Activated T-helper 17 cell treated with anti-CD3 and anti-CD28 coated beads, Interleukin-2, amount 50 U/mL, for 72 hours (primary cell): ENCODE data around the gene FBXL14. TPM values are rescaled to one million over a fixed set of nuclear protein-coding genes. Genes with fewer than 3 reads are reported as not detected.
A peak's percentile ranks its signal among the peaks of the same experiment; 100 is the strongest.

ENCODE experiments used
- ATAC-seq: fragments of 150-1000 bp; cut with Tn5 transposase; replicated peaks from 2 replicates; pipeline ENCODE4 v1.10.0; 2021; ENCODE audit warnings: mild to moderate bottlenecking, moderate library complexity
- H3K27ac Mint-ChIP-seq: one replicate; pipeline ENCODE4 v1.8.0; 2022; ENCODE audit warnings: mixed read lengths
- H3K27me3 Mint-ChIP-seq: one replicate; pipeline ENCODE4 v1.8.0; 2022; ENCODE audit warnings: mixed read lengths
- H3K36me3 Mint-ChIP-seq: one replicate; pipeline ENCODE4 v1.8.0; 2022; ENCODE audit warnings: low read depth, mild to moderate bottlenecking, mixed read lengths
- H3K4me1 Mint-ChIP-seq: one replicate; pipeline ENCODE4 v1.8.0; 2022; ENCODE audit warnings: mixed read lengths
- H3K4me3 Mint-ChIP-seq: one replicate; pipeline ENCODE4 v1.8.0; 2022; ENCODE audit warnings: mild to moderate bottlenecking, mixed read lengths
- H3K9me3 Mint-ChIP-seq: one replicate; pipeline ENCODE4 v1.8.0; 2022; ENCODE audit warnings: mixed read lengths
- total RNA-seq, 2 donors: library from RNA; stranded (reverse); gene quantifications; one replicate each; pipeline ENCODE4 v1.2.3, GENCODE V29; 2022

The FBXL14 gene
- total RNA-seq, 2 donors from 2014 or later = 22.2 to 29.8 TPM

GRCh38 chr12:1593174-1594005 lies 991 bp downstream of the FBXL14 start:
- peak overlapping the region; percentile 89 for H3K27ac Mint-ChIP-seq
- H3K36me3 Mint-ChIP-seq = peaks cover 46% of the 10 kb centered on the region

GRCh38 chr12:1592444-1593173 lies 1.8 kb downstream of the FBXL14 start:
- peak; percentile 61 for ATAC-seq
- Mint-ChIP-seq H3K4me1 (peaks cover 39% of the 10 kb centered on the region), H3K27ac (peak overlapping the region; percentile 89), H3K27me3 (no peaks in the 10 kb centered on the region), H3K9me3 (no peaks in the 10 kb centered on the region), H3K4me3 (peak overlapping the region; percentile 96), H3K36me3 (peaks cover 53% of the 10 kb centered on the region)

More at GRCh38 chr12:1593174-1594005, 991 bp downstream of the FBXL14 start:
- no peaks in the 10 kb centered on the region for H3K27me3 Mint-ChIP-seq
- peak; percentile 18 for ATAC-seq
- peak overlapping the region; percentile 96 for H3K4me3 Mint-ChIP-seq
- H3K9me3 Mint-ChIP-seq = no peaks in the 10 kb centered on the region
- peaks cover 35% of the 10 kb centered on the region for H3K4me1 Mint-ChIP-seq

GRCh38 chr12:1591543-1591942 lies 2.8 kb downstream of the FBXL14 start:
- H3K36me3 Mint-ChIP-seq = peaks cover 60% of the 10 kb centered on the region
- H3K27ac Mint-ChIP-seq = peak overlapping the region; percentile 89
- H3K9me3 Mint-ChIP-seq = no peaks in the 10 kb centered on the region
- no peaks in the 10 kb centered on the region for H3K27me3 Mint-ChIP-seq
- peaks cover 39% of the 10 kb centered on the region for H3K4me1 Mint-ChIP-seq
- peak overlapping the region; percentile 96 for H3K4me3 Mint-ChIP-seq
- ATAC-seq = no peak

GRCh38 chr12:1591034-1591433 lies 3.3 kb downstream of the FBXL14 start:
- peak; percentile 30 for ATAC-seq
- peak overlapping the region; percentile 89 for H3K27ac Mint-ChIP-seq
- no peaks in the 10 kb centered on the region for H3K27me3 Mint-ChIP-seq
- peaks cover 39% of the 10 kb centered on the region for H3K4me1 Mint-ChIP-seq
- H3K9me3 Mint-ChIP-seq = no peaks in the 10 kb centered on the region
- H3K36me3 Mint-ChIP-seq = peaks cover 62% of the 10 kb centered on the region
- peak overlapping the region; percentile 96 for H3K4me3 Mint-ChIP-seq

- Mint-ChIP-seq H3K4me1 (peaks cover 33% of the 10 kb centered on the region), H3K27ac (peak overlapping the region; percentile 89), H3K36me3 (peaks cover 62% of the 10 kb centered on the region), H3K27me3 (no peaks in the 10 kb centered on the region), H3K4me3 (peak overlapping the region; percentile 96), H3K9me3 (no peaks in the 10 kb centered on the region)
- ATAC-seq = no peak
Measured at GRCh38 chr12:1590221-1590979, 4.0 kb downstream of the FBXL14 start.

GRCh38 chr12:1588575-1588947 lies 5.8 kb downstream of the FBXL14 start:
- peaks cover 27% of the 10 kb centered on the region for H3K4me1 Mint-ChIP-seq
- peak overlapping the region; percentile 53 for H3K4me3 Mint-ChIP-seq
- no peaks in the 10 kb centered on the region for H3K27me3 Mint-ChIP-seq
- no peak for ATAC-seq
- no peaks in the 10 kb centered on the region for H3K9me3 Mint-ChIP-seq
- H3K27ac Mint-ChIP-seq = peak overlapping the region; percentile 32
- peaks cover 54% of the 10 kb centered on the region for H3K36me3 Mint-ChIP-seq

- ATAC-seq = no peak
- peaks cover 31% of the 10 kb centered on the region for H3K4me1 Mint-ChIP-seq
- peak overlapping the region; percentile 32 for H3K27ac Mint-ChIP-seq
- H3K36me3 Mint-ChIP-seq = peaks cover 51% of the 10 kb centered on the region
- H3K9me3 Mint-ChIP-seq = no peaks in the 10 kb centered on the region
- peak overlapping the region; percentile 53 for H3K4me3 Mint-ChIP-seq
- H3K27me3 Mint-ChIP-seq = no peaks in the 10 kb centered on the region
Measured at GRCh38 chr12:1587927-1588574, 6.3 kb downstream of the FBXL14 start.

- Mint-ChIP-seq H3K9me3 (no peaks in the 10 kb centered on the region), H3K27ac (no peak overlapping the region), H3K27me3 (no peaks in the 10 kb centered on the region), H3K4me3 (no peak overlapping the region), H3K4me1 (peaks cover 15% of the 10 kb centered on the region), H3K36me3 (peaks cover 22% of the 10 kb centered on the region)
- ATAC-seq = no peak
Measured at GRCh38 chr12:1584326-1584725, 10.1 kb downstream of the FBXL14 start.

GRCh38 chr12:1583421-1584078 lies 10.8 kb downstream of the FBXL14 start:
- peak; percentile 81 for ATAC-seq

GRCh38 chr12:1582709-1583050 lies 11.7 kb downstream of the FBXL14 start:
- H3K36me3 Mint-ChIP-seq = peaks cover 9% of the 10 kb centered on the region
- H3K4me1 Mint-ChIP-seq = peaks cover 6% of the 10 kb centered on the region
- no peak overlapping the region for H3K27ac Mint-ChIP-seq
- no peak overlapping the region for H3K4me3 Mint-ChIP-seq
- no peaks in the 10 kb centered on the region for H3K9me3 Mint-ChIP-seq
- ATAC-seq = no peak
- H3K27me3 Mint-ChIP-seq = no peaks in the 10 kb centered on the region

More at GRCh38 chr12:1583421-1584078, 10.8 kb downstream of the FBXL14 start:
- peak overlapping the region; percentile 20 for H3K27ac Mint-ChIP-seq
- H3K36me3 Mint-ChIP-seq = peaks cover 18% of the 10 kb centered on the region
- peak overlapping the region; percentile 3 for H3K4me3 Mint-ChIP-seq
- no peaks in the 10 kb centered on the region for H3K9me3 Mint-ChIP-seq
- H3K27me3 Mint-ChIP-seq = no peaks in the 10 kb centered on the region
- H3K4me1 Mint-ChIP-seq = peaks cover 11% of the 10 kb centered on the region

GRCh38 chr12:1581973-1582708 lies 12.2 kb downstream of the FBXL14 start:
- no peak overlapping the region for H3K4me3 Mint-ChIP-seq
- H3K4me1 Mint-ChIP-seq = peaks cover 6% of the 10 kb centered on the region
- ATAC-seq = no peak
- peaks cover 6% of the 10 kb centered on the region for H3K36me3 Mint-ChIP-seq
- no peak overlapping the region for H3K27ac Mint-ChIP-seq
- H3K9me3 Mint-ChIP-seq = no peaks in the 10 kb centered on the region
- H3K27me3 Mint-ChIP-seq = no peaks in the 10 kb centered on the region

GRCh38 chr12:1580526-1580925 lies 13.9 kb downstream of the FBXL14 start:
- no peaks in the 10 kb centered on the region for H3K9me3 Mint-ChIP-seq
- no peaks in the 10 kb centered on the region for H3K27me3 Mint-ChIP-seq
- H3K27ac Mint-ChIP-seq = no peak overlapping the region

More at GRCh38 chr12:1580526-1580925, 13.9 kb downstream of the FBXL14 start:
- H3K36me3 Mint-ChIP-seq = no peaks in the 10 kb centered on the region
- H3K4me3 Mint-ChIP-seq = no peak overlapping the region
- ATAC-seq = no peak
- peaks cover 6% of the 10 kb centered on the region for H3K4me1 Mint-ChIP-seq
